Gastrocnemius medialis (tissue), 4 donors: Measurements from ENCODE around the gene WNT8B. TPM values are rescaled to one million over a fixed set of nuclear protein-coding genes. Genes with fewer than 3 reads are reported as not detected.

Source experiments
- ATAC-seq, 2 donors: fragments of 150-250 bp; one replicate each; pipeline ENCODE4 v1.9.1; 2016
- DNase-seq, 2 donors: peaks; one replicate each; pipeline ENCODE4 v3.0.0-alpha.2; 2019
- H3K27ac ChIP-seq, 4 donors: fragments of 200-600 bp; sonication (generic); 1 replicate in 1 of 4; 2 replicates in 3 of 4; pipeline ENCODE4 v1.5.1; 2016 to 2018; ENCODE audit warnings: mild to moderate bottlenecking in 2 of 4, moderate library complexity in 1 of 4
- H3K27me3 ChIP-seq, 3 donors: fragments of 200-600 bp; sonication (generic) in 2 of 3; 1 replicate in 1 of 3; 2 replicates in 2 of 3; pipeline versions ENCODE4 v1.5.1 to v1.6.0; 2016 to 2019; ENCODE audit warnings: mild to moderate bottlenecking in 1 of 3, moderate library complexity in 1 of 3
- H3K36me3 ChIP-seq, 2 donors: fragments of 200-600 bp; sonication (generic) in 1 of 2; one replicate each; pipeline ENCODE4 v1.5.1; 2017 to 2018
- H3K4me1 ChIP-seq, 2 donors: fragments of 200-600 bp; sonication (generic) in 1 of 2; one replicate each; pipeline ENCODE4 v1.5.1; 2016 to 2017; ENCODE audit warnings: mild to moderate bottlenecking in 2 of 2
- H3K4me3 ChIP-seq, 4 donors: fragments of 200-600 bp; sonication (generic) in 3 of 4; 1 replicate in 1 of 4; 2 replicates in 3 of 4; pipeline ENCODE4 v1.5.1; 2016 to 2019; ENCODE audit warnings: mild to moderate bottlenecking in 2 of 4
- H3K9me3 ChIP-seq, 3 donors: fragments of 200-600 bp; sonication (generic) in 2 of 3; 1 replicate in 1 of 3; 2 replicates in 2 of 3; pipeline ENCODE4 v1.5.1; 2016 to 2019
- POLR2A ChIP-seq, 2 donors: fragments of 450-650 bp; IDR thresholded peaks; one replicate each; pipeline ENCODE4 v1.6.1; 2017; ENCODE audit warnings: antibody characterized with exemption in 2 of 2, mild to moderate bottlenecking in 2 of 2, moderate library complexity in 2 of 2
- in situ Hi-C, 4 donors: fragments of 200-750 bp; cut with MboI; loops; one replicate each; pipeline versions ENCODE4 v1.15.0 to v1.8.0; 2017; ENCODE audit warnings: low sequenced_read_pairs in 4 of 4
- intact Hi-C: fragments of 100-400 bp; cut with DNase I; formaldehyde crosslinking; loops from one replicate; pipeline ENCODE4 v1.15.1; 2023; ENCODE audit warnings: low total_unique reads
- total RNA-seq, 4 donors: library from RNA; depleted of rRNA; stranded (reverse); fragments of >200 nt; gene quantifications; one replicate each; pipeline versions ENCODE4 v1.1.0 to v1.2.3, GENCODE V29; 2016
- TF ChIP-seq, protein P1 (sequence below), 5 experiments: fragments of 450-650 bp in 3 of 5; fragments of 200-600 bp in 2 of 5; sonication (generic) in 2 of 5; IDR thresholded peaks in 4 of 5; conservative IDR thresholded peaks in 1 of 5; 1 replicate in 4 of 5; 2 replicates in 1 of 5; pipeline ENCODE4 v1.5.1; 2016 to 2019; ENCODE audit warnings: antibody characterized with exemption in 5 of 5, mild to moderate bottlenecking in 3 of 5, moderate library complexity in 3 of 5

The WNT8B gene
- total RNA-seq, 4 donors from 2014 or later: not detected

DNA sequence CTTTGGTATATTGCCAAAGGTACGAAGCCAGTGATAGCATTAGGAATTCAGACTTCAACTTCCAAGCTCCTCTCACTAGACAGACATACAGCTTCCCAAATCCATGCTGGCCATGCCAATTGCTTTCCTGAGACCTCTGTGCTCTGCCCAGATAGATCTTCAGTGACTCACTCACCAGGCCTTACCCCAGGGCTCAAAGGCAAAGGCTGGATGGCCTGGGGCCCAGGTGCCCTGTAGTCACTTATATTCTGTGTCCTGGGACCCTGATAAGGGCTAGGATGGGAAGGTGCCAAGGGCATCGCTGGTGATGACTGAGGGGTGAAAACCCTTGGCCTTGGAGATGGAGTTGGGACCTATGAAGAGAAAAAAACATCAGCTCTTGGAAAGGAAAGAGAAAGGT is 27.7 kb downstream of the WNT8B start:
- no peaks in the 10 kb centered on the region for H3K27me3 ChIP-seq
- no peak for ATAC-seq
- peaks cover 0 to 53% of the 10 kb centered on the region in 2 donors for H3K36me3 ChIP-seq
- intact Hi-C loops (no loop called here), in situ Hi-C loops (no loop called here)
- TF ChIP-seq, protein P1, sequence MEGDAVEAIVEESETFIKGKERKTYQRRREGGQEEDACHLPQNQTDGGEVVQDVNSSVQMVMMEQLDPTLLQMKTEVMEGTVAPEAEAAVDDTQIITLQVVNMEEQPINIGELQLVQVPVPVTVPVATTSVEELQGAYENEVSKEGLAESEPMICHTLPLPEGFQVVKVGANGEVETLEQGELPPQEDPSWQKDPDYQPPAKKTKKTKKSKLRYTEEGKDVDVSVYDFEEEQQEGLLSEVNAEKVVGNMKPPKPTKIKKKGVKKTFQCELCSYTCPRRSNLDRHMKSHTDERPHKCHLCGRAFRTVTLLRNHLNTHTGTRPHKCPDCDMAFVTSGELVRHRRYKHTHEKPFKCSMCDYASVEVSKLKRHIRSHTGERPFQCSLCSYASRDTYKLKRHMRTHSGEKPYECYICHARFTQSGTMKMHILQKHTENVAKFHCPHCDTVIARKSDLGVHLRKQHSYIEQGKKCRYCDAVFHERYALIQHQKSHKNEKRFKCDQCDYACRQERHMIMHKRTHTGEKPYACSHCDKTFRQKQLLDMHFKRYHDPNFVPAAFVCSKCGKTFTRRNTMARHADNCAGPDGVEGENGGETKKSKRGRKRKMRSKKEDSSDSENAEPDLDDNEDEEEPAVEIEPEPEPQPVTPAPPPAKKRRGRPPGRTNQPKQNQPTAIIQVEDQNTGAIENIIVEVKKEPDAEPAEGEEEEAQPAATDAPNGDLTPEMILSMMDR (IDR thresholded peaks at IDR 0.05 in 4 of 5, conservative IDR thresholded peaks at IDR 0.05 in 1 of 5): no peak
- no peak for TF ChIP-seq POLR2A (IDR thresholded peaks at IDR 0.05)
- no peak overlapping the region for H3K27ac ChIP-seq
- H3K9me3 ChIP-seq: no peaks in the 10 kb centered on the region
- DNase-seq: no peak
- H3K4me3 ChIP-seq: no peak overlapping the region
- H3K4me1 ChIP-seq: no peaks in the 10 kb centered on the region

DNA sequence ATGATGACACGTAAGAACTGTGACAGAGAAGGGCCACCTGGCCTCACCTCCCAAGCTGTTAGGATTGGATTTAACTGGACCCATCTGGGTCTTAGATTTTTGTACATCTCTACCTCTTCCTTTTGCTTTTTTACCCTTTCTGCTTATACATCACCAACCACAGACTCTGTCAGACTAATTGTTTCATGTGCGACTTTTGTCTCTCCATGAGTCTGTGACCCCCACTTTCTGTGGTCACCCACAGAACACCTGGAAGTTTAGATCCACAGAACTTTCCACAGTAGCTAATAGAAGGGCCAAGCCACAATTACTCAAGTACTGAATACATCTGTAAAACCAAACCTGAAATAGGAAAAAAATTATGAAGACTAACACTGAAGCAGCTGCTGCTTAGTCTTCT is 33.8 kb downstream of the WNT8B start:
- Histone ChIP-seq H3K4me1 (no peaks in the 10 kb centered on the region), H3K36me3 (peaks cover 0 to 74% of the 10 kb centered on the region in 2 donors), H3K4me3 (no peak overlapping the region), H3K27me3 (no peaks in the 10 kb centered on the region), H3K9me3 (no peaks in the 10 kb centered on the region), H3K27ac (no peak overlapping the region)
- no peak for ATAC-seq
- intact Hi-C loops: no loop called here
- no peak for DNase-seq
- no peak for TF ChIP-seq POLR2A (IDR thresholded peaks at IDR 0.05)
- TF ChIP-seq, protein P1 (IDR thresholded peaks at IDR 0.05 in 4 of 5, conservative IDR thresholded peaks at IDR 0.05 in 1 of 5): no peak
- in situ Hi-C loops: no loop called here

DNA sequence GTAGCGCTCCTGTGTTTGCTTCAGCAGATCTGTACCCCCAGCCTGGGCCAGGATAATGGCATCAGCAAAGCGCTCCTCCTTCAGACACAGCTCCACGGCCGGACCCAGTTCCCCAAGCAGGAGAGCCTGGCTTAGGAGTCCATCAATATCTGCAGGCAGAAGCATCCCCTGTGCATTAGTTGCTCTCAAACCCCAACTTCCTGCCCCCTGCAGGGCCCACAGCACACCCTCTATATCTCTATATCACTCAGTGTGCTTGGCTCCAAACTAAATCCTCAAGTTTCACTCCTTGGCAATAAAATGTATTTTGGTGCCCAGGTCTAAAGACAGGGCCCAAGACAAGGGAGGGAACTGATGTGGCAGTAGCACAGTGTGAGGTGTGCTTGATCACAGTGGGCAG is 35.2 kb downstream of the WNT8B start:
- Histone ChIP-seq H3K9me3 (no peaks in the 10 kb centered on the region), H3K36me3 (peaks cover 0 to 80% of the 10 kb centered on the region in 2 donors), H3K27me3 (no peaks in the 10 kb centered on the region), H3K4me3 (no peak overlapping the region), H3K27ac (no peak overlapping the region), H3K4me1 (no peaks in the 10 kb centered on the region)
- ATAC-seq: no peak
- TF ChIP-seq POLR2A (IDR thresholded peaks at IDR 0.05): no peak
- TF ChIP-seq, protein P1 (IDR thresholded peaks at IDR 0.05 in 4 of 5, conservative IDR thresholded peaks at IDR 0.05 in 1 of 5): no peak
- in situ Hi-C loops (no loop called here), intact Hi-C loops (no loop called here)
- no peak for DNase-seq

DNA sequence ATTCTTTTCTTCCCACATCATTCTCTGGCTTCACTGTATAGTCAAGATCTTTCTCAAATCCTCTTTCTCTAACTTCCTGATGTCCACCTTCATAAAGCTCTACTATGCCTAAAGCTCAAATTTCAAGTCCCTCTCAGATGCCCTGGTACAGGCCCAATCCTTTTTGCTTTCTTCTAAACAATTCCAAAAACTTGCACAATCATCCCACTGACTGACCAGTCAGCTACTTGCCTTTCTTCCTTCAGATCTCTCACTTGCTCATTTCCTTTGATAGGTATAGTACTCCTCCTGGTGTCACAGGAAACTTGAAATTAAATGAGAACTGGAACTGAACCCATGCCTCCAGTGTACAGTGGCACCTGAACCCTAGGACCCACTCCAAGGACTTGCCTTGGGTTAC is 38.6 kb downstream of the WNT8B start:
- Histone ChIP-seq H3K4me1 (no peaks in the 10 kb centered on the region), H3K9me3 (no peaks in the 10 kb centered on the region), H3K36me3 (peaks cover 0 to 64% of the 10 kb centered on the region in 2 donors), H3K27me3 (no peaks in the 10 kb centered on the region), H3K4me3 (no peak overlapping the region), H3K27ac (no peak overlapping the region)
- intact Hi-C loops: no loop called here
- no peak for ATAC-seq
- TF ChIP-seq, protein P1 (IDR thresholded peaks at IDR 0.05 in 4 of 5, conservative IDR thresholded peaks at IDR 0.05 in 1 of 5): no peak
- TF ChIP-seq POLR2A (IDR thresholded peaks at IDR 0.05): no peak
- in situ Hi-C loops: loop anchor here in 1 of 4 donors (25.0 kb wide), 1 partner anchor 164 kb away; the partner anchor contains the start of genes PKD2L1 and SCD
- no peak for DNase-seq

DNA sequence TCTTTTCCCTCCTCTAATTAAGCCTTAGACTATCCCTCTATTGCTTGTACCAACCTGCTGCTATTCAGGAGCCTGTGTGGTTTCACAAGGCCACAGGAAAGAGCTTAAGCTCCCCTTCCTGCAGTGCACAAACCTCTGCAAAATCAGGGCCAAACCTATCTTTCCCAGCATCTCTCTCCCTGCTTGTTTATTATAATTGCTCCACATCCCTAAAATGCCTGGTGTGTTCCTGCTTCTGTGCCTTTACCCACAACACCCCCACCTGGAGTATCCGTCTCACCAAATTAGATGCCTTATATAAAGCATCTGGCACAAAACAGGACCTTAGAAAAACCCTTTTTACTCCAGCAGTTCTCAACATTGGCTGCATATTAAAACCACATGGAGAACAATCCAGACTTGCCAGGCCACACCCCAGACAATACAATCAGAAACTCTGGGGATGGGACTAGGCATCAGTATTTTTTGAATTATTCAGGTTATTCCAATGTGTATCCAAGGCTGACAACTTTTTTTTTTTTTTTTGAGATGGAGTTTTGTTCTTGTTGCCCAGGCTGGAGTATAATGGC is 40.2 kb downstream of the WNT8B start:
- Histone ChIP-seq H3K27ac (no peak overlapping the region), H3K4me3 (no peak overlapping the region), H3K27me3 (no peaks in the 10 kb centered on the region), H3K36me3 (peaks cover 0 to 57% of the 10 kb centered on the region in 2 donors), H3K9me3 (no peaks in the 10 kb centered on the region), H3K4me1 (no peaks in the 10 kb centered on the region)
- intact Hi-C loops (no loop called here), in situ Hi-C loops (loop anchor here in 1 of 4 donors (25.0 kb wide), 1 partner anchor 166 kb away; the partner anchor contains the start of genes PKD2L1 and SCD)
- no peak for TF ChIP-seq POLR2A (IDR thresholded peaks at IDR 0.05)
- TF ChIP-seq, protein P1 (IDR thresholded peaks at IDR 0.05 in 4 of 5, conservative IDR thresholded peaks at IDR 0.05 in 1 of 5): no peak
- DNase-seq (no peak), ATAC-seq (no peak)
